HG03066 (cell line): ENCODE measurements around the gene KNDC1.

Experiments used
- ATAC-seq: cut with Tn5 transposase; IDR thresholded peaks from one replicate; pipeline ENCODE4 v1.9.1; 2021; ENCODE audit warnings: low read depth; ENCODE audit not compliant: unreplicated experiment

Gene KNDC1

GRCh38 chr10:133203652-133204195 is 43.7 kb downstream of the KNDC1 start:
- ATAC-seq, result no peak

GRCh38 chr10:133204226-133205015 is 44.4 kb downstream of the KNDC1 start:
- no peak for ATAC-seq

GRCh38 chr10:133205146-133205545 is 45.1 kb downstream of the KNDC1 start:
- no peak for ATAC-seq

DNA sequence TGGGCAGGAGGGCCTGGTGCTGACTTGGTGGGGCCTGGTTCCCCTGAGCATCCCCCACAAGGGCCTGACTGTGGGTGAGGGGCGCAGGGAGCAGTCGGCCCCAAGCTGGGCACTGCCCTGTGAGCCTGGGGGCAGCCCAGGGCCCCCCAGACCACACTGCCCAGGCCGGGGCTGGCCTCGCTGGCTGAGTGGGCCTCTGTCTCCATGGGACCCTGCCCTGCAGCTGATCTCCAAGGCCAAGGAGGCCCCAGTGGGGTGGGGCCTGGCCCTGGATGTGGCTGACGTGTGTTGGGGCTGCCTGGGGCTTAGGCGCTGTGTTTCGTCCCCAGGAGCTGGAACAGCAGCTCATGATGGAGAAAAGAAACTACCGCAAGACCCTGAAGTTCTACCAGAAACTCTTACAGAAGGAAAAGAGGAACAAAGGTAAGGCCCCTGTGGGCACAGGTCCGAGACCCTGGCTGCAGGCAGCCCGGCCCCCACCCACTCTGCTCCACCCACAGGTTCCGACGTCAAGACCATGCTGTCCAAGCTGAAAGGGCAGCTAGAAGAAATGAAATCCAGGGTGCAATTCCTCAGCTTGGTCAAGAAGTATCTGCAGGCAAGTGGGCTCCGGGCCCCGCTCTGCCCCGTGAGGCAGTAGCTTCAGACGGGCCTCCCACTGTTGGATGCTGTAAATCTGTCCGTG is 46.5 kb downstream of the KNDC1 start:
- no peak for ATAC-seq

DNA sequence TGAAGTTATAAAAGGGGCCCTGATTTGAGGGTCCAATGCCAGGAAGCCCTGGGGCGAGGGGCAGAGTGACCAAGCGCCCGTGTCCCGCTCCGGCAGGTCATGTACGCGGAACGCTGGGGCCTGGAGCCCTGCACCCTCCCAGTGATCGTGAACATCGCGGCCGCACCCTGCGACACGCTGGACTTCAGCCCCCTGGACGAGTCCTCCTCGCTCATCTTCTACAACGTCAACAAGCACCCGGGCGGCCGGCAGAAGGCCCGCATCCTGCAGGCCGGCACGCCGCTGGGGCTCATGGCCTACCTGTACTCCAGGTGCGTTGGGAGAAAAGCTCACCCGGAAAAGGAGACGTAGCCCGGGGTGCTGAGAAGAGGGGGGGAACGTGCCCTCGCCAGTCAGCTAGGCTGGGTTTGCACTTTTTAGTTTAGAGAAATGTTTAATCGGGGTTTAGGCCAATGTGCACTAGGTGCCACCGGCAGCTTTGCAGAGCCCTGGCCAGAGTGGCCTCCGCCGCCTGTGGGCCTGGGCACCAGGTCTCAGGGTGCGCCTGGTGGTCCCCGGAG is 47.1 kb downstream of the KNDC1 start:
- no peak for ATAC-seq

DNA sequence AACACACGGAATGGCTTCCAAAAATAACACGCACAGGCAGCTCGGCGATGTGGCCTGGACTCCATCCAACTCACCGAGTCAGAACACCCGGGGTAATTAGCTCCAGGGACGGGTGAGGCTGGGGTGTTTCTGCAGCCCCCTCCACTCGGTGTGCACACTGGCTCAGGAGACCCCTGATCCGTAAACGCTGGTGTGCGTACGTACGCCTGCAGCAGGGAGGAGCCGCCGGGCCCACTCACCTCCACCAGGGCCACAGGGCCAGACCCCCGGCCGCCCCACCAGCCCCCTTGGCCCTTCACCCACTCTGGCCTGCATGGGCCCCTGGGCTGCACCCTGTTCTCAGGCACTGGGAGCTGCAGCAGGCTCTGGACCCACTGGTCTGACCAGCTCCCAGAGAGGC is 47.6 kb downstream of the KNDC1 start:
- ATAC-seq, result no peak

- ATAC-seq, result no peak
These were observed 48.4 kb downstream of the KNDC1 start for GRCh38 chr10:133208466-133208865.

- no peak for ATAC-seq
These were observed 49.1 kb downstream of the KNDC1 start for GRCh38 chr10:133209117-133209516.

DNA sequence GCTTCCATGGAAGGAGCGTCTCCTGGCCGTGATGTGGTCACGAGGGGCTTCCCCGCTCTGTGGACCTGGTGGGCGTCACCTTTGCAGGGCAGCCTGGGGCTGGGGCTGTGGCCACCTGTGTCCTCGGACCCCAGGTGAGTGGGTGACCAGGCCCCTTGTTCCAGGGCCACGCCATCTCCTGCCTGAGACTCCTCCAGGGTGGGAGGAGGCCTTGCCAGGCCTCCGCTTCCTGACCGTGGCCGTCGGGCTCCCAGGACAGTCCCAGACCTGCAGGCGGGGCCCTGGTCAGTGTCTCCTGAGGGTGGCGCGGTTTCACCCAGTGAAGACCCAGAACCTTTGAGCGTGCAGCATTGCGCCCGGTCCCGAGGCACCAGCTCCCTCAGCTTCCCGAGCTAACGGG is 49.6 kb downstream of the KNDC1 start:
- no peak for ATAC-seq

DNA sequence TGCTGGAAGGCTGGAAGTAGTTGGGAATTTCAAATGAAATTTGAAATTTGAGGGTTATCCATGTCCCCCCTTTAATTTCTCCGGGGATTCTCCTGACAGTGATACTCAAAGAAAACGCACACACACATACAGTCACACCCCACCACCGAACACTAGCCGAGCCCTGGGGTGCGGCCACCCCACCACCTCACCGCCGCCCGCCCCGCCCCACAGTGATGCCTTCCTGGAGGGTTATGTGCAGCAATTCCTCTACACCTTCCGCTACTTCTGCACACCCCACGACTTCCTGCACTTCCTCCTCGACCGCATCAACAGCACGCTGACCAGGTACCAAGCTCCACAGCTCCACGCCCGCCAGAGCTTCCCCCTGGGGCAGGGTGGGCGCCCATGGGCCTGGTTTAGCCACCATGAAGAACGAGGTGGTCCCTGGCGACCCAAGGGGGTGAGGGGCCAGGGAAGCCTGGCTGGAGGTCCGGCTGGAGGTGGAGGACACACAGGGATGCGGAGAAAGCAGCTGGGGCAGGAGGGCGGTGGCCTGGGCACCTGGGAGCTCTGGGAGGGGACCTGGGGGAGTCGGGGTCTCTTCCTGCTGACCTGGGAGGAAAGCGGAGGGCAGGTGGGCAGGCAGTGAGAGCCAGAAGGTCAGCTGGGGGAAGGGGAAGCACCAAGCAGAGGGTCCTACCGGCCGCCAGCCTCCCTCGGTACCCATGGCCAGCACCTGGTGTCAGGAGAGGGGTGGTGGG is 50.5 kb downstream of the KNDC1 start:
- no peak for ATAC-seq

GRCh38 chr10:133211141-133211830 is 51.3 kb downstream of the KNDC1 start:
- ATAC-seq, result no peak

- ATAC-seq, result no peak
These were observed 52.2 kb downstream of the KNDC1 start for GRCh38 chr10:133211959-133212852.

DNA sequence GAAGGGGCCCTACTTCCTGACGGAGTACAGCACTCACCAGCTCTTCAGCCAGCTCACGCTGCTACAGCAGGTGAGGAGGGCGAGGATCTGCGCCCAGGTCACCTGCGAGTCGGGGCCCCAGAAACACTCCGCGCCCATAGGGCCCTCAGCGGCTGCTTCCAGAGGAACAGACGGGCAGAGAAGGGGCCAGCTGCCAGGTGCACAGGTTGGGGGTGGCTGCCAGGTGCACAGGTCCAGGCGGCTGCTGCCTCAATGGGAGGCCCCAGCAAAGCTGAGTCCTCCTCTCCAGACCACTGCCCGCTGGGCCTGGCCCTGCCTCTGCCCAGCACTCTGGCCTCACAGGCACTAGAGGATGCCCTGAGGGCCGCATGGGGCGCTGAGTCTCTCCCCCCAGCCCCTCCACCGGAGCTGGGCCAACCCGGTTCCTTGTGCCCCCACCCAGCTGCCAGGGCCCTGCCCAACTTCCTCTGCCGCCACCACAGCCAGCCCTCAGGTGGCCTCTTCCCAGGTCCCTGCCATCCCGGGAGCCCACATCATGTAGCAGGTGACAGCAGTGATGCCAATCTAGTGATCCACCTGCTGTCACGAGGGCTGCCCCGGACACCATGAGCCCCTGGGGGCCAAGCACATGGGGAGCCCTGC is 53.0 kb downstream of the KNDC1 start:
- ATAC-seq, result no peak

- no peak for ATAC-seq
These were observed 53.8 kb downstream of the KNDC1 start for GRCh38 chr10:133213641-133214467.

DNA sequence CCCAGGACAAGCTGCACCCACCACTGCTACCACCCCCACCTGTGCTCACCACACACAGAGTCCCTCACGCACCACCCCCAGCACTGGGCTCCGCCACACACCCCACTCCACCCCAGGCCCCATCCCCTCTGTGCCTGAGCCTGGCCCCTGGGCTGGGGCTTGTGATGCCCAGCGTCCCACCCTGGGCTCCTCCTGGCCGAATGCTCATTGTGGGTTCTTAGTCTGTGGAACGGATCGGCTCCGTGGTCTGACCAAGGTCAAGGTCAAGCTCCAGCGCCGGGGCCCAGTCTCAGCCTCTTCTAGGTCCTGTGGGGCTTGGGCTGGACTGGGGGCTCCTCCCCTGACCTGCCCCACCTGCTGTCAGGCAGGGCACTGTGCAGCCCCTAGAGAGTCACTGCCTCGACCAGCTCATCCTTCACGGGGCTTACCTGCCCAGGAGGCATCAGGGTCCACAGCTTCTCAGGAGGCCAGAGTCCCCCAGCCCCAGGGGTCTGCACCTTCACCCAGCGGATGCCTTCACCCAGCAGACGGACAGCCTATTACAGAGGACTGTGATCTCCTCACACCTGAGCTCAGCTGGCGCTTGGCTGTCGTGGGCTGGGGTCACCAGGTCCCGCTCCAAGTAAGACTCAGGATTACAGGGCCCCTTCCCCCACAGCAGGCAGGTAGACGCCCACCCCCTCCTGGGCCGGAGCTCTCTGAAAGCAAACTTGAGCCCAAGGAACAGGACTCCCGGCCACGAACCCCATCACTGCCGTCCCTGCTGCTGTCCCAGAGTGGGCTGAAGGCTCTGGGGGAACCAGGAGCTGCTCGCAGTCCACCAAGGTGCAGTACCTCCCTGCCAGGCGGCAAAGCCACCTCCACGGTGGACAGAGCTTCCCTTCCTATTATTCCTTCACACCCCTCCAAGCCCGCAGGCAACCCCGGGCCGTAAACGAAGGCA is 54.7 kb downstream of the KNDC1 start:
- no peak for ATAC-seq

DNA sequence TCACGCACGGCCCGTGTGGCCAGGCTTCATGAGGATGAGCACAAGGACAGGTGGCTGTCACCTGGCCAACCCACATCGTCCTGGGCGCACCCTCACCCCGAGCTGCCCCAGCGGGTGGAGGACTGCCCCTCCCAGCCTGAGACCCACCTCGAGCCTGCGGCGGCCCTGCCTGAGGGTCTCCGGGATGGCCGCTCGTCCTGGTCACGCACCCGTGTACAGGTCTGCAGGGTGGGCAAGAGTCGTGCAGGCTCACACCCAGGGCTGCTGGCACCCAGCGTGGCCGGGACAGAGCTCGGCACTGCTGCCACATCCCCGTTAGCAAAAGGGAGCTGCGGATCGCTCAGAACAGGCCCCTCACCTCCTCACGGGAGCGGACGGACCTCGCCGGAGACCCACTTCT is 55.6 kb downstream of the KNDC1 start:
- no peak for ATAC-seq

GRCh38 chr10:133216776-133217175 is 56.8 kb downstream of the KNDC1 start:
- ATAC-seq, result no peak
